Upper lobe of right lung (tissue), 1 donor: ENCODE measurements around the gene ZYG11A. TPM values are rescaled to one million over a fixed set of nuclear protein-coding genes. Genes with fewer than 3 reads are reported as not detected.

Source experiments
- ATAC-seq: fragments of 200-7000 bp; cut with Tn5 transposase; one replicate; pipeline ENCODE4 v1.9.1; 2020; ENCODE audit warnings: mild to moderate bottlenecking, moderate library complexity
- DNase-seq: peaks from one replicate; pipeline ENCODE4 v3.0.0-alpha.2; 2020
- H3K27ac ChIP-seq: fragments of 200-600 bp; one replicate; pipeline ENCODE4 v1.8.0; 2022
- H3K27me3 ChIP-seq: fragments of 200-600 bp; one replicate; pipeline ENCODE4 v1.8.0; 2022; ENCODE audit warnings: mild to moderate bottlenecking
- H3K36me3 ChIP-seq: fragments of 200-600 bp; one replicate; pipeline ENCODE4 v1.8.0; 2022
- H3K4me1 ChIP-seq: fragments of 200-600 bp; one replicate; pipeline ENCODE4 v1.8.0; 2022
- H3K4me3 ChIP-seq: fragments of 200-600 bp; one replicate; pipeline ENCODE4 v1.8.0; 2022; ENCODE audit warnings: mild to moderate bottlenecking
- H3K9me3 ChIP-seq: fragments of 200-600 bp; one replicate; pipeline ENCODE4 v1.8.0; 2022
- intact Hi-C: fragments of 100-400 bp; cut with DNase I; formaldehyde crosslinking; loops from one replicate; pipeline ENCODE4 v1.11.0; 2022
- total RNA-seq: library from RNA; stranded (reverse); fragmentation: NEBNext Ultra II Directional; extraction: Animal tissue kit (Norgen Biotek cat#: 25700); gene quantifications from one replicate; pipeline ENCODE4 v1.2.1, GENCODE V29; 2021
- TF ChIP-seq, protein P1 (sequence below): fragments of 200-600 bp; IDR thresholded peaks from one replicate; pipeline ENCODE4 v1.8.0; 2022; ENCODE audit warnings: antibody characterized with exemption
- donor health status: DM: no; HTN: yes; CAD: no; lungs with severe emphysema.

ZYG11A gene
- total RNA-seq, 1 donor from 2014 or later, result not detected

DNA sequence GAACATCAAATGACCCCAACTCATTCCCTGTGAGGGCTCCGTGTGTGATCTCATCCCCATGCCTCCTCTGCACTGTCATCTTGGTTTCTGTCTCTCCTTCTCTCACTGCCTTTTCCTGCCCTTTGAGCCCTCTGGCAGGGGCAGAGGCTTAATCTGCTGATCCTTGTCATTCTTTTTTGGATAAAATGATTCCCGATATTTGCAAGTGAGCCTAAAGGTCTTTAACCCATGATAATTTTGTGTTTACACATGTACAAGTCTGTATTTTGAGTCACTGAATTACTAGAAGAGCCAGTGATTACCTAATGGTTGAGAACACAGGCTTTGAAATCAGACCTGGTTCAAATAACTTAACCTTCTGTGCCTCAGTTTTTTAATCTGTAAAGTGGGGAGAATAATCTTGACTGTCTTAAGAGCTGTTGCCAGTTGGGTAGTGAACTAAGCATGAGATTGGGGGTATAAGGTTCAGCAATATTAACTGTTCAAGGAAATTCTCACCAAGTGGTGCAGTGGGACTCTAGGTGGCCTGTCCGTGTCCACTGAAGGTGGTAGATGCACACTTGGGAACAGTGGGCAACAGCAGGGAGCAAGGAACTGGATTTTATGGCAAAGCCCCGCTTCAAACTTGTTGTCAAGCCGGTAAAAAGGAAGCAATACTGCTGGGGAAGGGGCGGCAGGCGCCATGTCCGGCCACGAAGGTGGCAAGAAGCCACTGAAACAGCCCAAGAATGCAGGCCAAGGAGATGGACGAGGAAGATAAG, 77.3 kb downstream of the ZYG11A start:
- intact Hi-C loops, result no loop called here
- Histone ChIP-seq H3K27me3 (no peaks in the 10 kb centered on the region), H3K36me3 (no peaks in the 10 kb centered on the region), H3K27ac (no peak overlapping the region), H3K9me3 (no peaks in the 10 kb centered on the region), H3K4me3 (no peak overlapping the region), H3K4me1 (no peaks in the 10 kb centered on the region)
- DNase-seq (no peak), ATAC-seq (no peak)
- TF ChIP-seq, protein P1, sequence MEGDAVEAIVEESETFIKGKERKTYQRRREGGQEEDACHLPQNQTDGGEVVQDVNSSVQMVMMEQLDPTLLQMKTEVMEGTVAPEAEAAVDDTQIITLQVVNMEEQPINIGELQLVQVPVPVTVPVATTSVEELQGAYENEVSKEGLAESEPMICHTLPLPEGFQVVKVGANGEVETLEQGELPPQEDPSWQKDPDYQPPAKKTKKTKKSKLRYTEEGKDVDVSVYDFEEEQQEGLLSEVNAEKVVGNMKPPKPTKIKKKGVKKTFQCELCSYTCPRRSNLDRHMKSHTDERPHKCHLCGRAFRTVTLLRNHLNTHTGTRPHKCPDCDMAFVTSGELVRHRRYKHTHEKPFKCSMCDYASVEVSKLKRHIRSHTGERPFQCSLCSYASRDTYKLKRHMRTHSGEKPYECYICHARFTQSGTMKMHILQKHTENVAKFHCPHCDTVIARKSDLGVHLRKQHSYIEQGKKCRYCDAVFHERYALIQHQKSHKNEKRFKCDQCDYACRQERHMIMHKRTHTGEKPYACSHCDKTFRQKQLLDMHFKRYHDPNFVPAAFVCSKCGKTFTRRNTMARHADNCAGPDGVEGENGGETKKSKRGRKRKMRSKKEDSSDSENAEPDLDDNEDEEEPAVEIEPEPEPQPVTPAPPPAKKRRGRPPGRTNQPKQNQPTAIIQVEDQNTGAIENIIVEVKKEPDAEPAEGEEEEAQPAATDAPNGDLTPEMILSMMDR, result no peak

DNA sequence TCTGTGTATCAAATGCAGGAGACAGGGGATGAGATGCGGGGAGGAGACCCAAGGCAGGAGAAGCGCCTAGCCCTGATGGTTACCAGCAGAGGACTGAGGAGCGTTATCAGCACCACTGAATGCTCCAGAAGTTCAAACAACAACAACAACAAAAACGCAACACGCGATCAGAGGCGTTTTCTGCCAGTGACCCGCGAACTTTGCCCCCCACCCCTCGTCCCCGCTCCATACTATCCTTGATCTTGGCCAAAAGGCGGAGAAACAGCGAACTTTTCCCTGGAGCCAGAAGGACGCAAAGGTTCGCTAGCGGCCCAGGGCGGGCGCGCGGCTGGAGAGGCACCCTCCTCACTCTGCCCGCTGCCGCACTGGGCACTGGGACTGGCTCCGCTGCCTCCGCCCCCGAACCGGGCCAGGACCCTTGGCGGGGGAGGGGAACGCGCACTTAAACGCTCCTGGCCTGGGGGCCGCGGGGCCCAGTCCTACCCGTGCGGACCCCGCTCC, 78.3 kb downstream of the ZYG11A start:
- Histone ChIP-seq H3K9me3 (no peaks in the 10 kb centered on the region), H3K27ac (peak overlapping the region; percentile 88), H3K27me3 (no peaks in the 10 kb centered on the region), H3K4me3 (peak overlapping the region; percentile 67), H3K4me1 (peaks cover under 1% of the 10 kb centered on the region), H3K36me3 (no peaks in the 10 kb centered on the region)
- ATAC-seq (peak; percentile 71), DNase-seq (peak; percentile 77)
- intact Hi-C loops, result no loop called here
- TF ChIP-seq, protein P1, result no peak

- Histone ChIP-seq H3K27me3 (no peaks in the 10 kb centered on the region), H3K27ac (no peak overlapping the region), H3K9me3 (no peaks in the 10 kb centered on the region), H3K4me3 (no peak overlapping the region), H3K4me1 (peaks cover 15% of the 10 kb centered on the region), H3K36me3 (no peaks in the 10 kb centered on the region)
- DNase-seq, result no peak
- intact Hi-C loops, result no loop called here
- TF ChIP-seq, protein P1, result no peak
- no peak for ATAC-seq
These were observed 83.0 kb downstream of the ZYG11A start for GRCh38 chr1:52925571-52926005.

- DNase-seq, result no peak
- intact Hi-C loops, result no loop called here
- Histone ChIP-seq H3K4me1 (peaks cover 15% of the 10 kb centered on the region), H3K27ac (peak overlapping the region; percentile 78), H3K4me3 (peak overlapping the region; percentile 79), H3K9me3 (no peaks in the 10 kb centered on the region), H3K27me3 (no peaks in the 10 kb centered on the region), H3K36me3 (no peaks in the 10 kb centered on the region)
- TF ChIP-seq, protein P1, result no peak
- ATAC-seq, result no peak
These were observed 84.3 kb downstream of the ZYG11A start for GRCh38 chr1:52926864-52927211.

DNA sequence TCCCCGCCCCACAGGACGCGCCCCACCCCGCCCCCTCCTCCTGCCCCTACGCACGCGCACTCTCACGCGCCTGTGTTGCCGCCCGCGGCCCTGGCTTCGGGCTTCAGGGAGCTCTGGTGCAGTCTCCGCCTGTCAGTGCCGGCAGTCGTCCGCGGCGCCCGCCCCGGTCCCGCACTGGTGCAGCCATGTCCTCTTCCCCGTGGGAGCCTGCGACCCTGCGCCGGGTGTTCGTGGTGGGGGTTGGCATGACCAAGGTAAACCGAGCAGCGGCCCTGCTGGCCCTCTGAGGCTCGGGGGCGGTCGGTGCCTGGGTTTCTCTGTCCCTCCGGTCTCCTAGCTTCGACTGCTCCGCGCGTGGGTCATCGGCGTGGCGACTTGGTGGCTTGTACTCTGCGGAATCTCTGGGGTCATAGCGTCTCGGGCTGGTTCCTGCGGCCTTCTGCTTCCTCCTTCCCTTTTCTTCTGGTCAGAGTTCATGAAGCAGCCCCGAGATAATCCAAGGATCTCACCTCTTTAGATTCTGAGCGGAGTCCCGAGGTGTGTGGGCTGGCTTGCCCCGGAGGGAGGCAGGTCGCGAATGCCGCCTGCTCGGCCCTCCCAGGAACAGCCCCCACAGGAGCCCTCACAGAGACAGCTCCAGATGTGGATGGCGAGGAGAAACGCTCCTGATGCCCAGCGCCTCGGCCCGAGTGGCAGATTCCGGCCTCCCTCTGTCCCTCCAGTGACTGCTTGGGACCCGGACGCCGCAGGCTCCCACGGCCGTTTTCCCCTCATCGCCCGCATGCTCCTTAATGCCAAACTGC, 84.9 kb downstream of the ZYG11A start, which contains the start of gene SCP2:
SCP2 (plus strand) TSS at position 65 of the 803 bp plus-strand sequence; CDS start at position 186, 121 bp downstream.
- no peaks in the 10 kb centered on the region for H3K27me3 ChIP-seq
- TF ChIP-seq, protein P1, result no peak
- peak within 1 kb of the TSS; percentile 79 for H3K4me3 ChIP-seq
- no peaks in the 10 kb centered on the region for H3K36me3 ChIP-seq
- ATAC-seq (peak; percentile 98), DNase-seq (peak; percentile 93)
- peaks cover 15% of the 10 kb centered on the region for H3K4me1 ChIP-seq
- H3K9me3 ChIP-seq, result no peaks in the 10 kb centered on the region
- intact Hi-C loops, result no loop called here
- peak within 1 kb of the TSS; percentile 78 for H3K27ac ChIP-seq
